Spleen (tissue), 11 donors: ENCODE data around the gene EPHA8. TPM values are rescaled to one million over a fixed set of nuclear protein-coding genes. Genes with fewer than 3 reads are reported as not detected.

Experiments used
- DNase-seq: peaks from one replicate; pipeline ENCODE4 v3.0.0-alpha.2; 2020
- H3K27ac ChIP-seq, 8 donors: fragments of 200-600 bp; sonication (generic) in 7 of 8; 1 replicate in 4 of 8; 2 replicates in 4 of 8; pipeline versions ENCODE4 v1.5.0 to v1.8.0; 2016 to 2021; ENCODE audit warnings: inconsistent platforms in 4 of 8, mild to moderate bottlenecking in 4 of 8, moderate library complexity in 1 of 8
- H3K27me3 ChIP-seq, 7 donors: fragments of 200-600 bp; sonication (generic) in 6 of 7; replicated peaks in 1 of 7; 1 replicate in 4 of 7; 2 replicates in 3 of 7; pipeline versions ENCODE4 v1.5.0 to v1.8.0; 2016 to 2021; ENCODE audit warnings: inconsistent platforms in 3 of 7, mild to moderate bottlenecking in 1 of 7
- H3K36me3 ChIP-seq, 6 donors: fragments of 200-600 bp; sonication (generic) in 5 of 6; 1 replicate in 4 of 6; 2 replicates in 2 of 6; pipeline versions ENCODE4 v1.5.0 to v1.8.0; 2016 to 2021; ENCODE audit warnings: inconsistent platforms in 2 of 6
- H3K4me1 ChIP-seq, 6 donors: fragments of 200-600 bp; sonication (generic) in 5 of 6; 1 replicate in 3 of 6; 2 replicates in 3 of 6; pipeline versions ENCODE4 v1.5.0 to v1.8.0; 2016 to 2021; ENCODE audit warnings: inconsistent platforms in 3 of 6
- H3K4me3 ChIP-seq, 8 donors: fragments of 200-600 bp; sonication (generic) in 7 of 8; 1 replicate in 4 of 8; 2 replicates in 4 of 8; pipeline versions ENCODE4 v1.5.0 to v1.8.0; 2016 to 2021; ENCODE audit warnings: inconsistent platforms in 4 of 8, mild to moderate bottlenecking in 4 of 8, moderate library complexity in 2 of 8
- H3K9me3 ChIP-seq, 8 donors: fragments of 200-600 bp; sonication (generic) in 7 of 8; 1 replicate in 4 of 8; 2 replicates in 4 of 8; pipeline versions ENCODE4 v1.5.0 to v1.8.0; 2016 to 2021; ENCODE audit warnings: inconsistent platforms in 4 of 8
- POLR2A ChIP-seq, 3 donors: fragments of 450-650 bp; IDR thresholded peaks; one replicate each; pipeline ENCODE4 v1.5.1; 2017; ENCODE audit warnings: antibody characterized with exemption in 3 of 3, mild to moderate bottlenecking in 1 of 3
- POLR2AphosphoS5 ChIP-seq, 3 donors: sonication (generic); formaldehyde crosslinking; IDR thresholded peaks; one replicate each; pipeline ENCODE4 v1.5.1; 2017; ENCODE audit warnings: antibody characterized with exemption in 3 of 3
- WGBS, 5 donors: extraction: QIAGEN DNeasy Blood & Tissue Kit in 3 of 5; methylation state at CpG; one replicate each; pipeline versions ENCODE4 v1.1.5 to v1.1.7; 2013 to 2018; 5-methylcytosine and 5-hydroxymethylcytosine counted together
- intact Hi-C: fragments of 100-400 bp; cut with DNase I; formaldehyde crosslinking; loops from one replicate; pipeline ENCODE4 v1.15.0; 2023; ENCODE audit warnings: low total_unique reads
- polyA plus RNA-seq, 3 donors: library from polyadenylated mRNA; stranded (reverse); fragments of 200-250 nt; gene quantifications; one replicate each; pipeline ENCODE4 v1.2.1, GENCODE V29; 2013
- total RNA-seq, 7 donors: library from RNA; depleted of rRNA in 3 of 7; stranded (reverse); fragments of >200 nt in 3 of 7; fragmentation: NEBNext Ultra II Directional in 4 of 7; extraction: Animal tissue kit (Norgen Biotek cat#: 25700) in 4 of 7; gene quantifications; one replicate each; pipeline versions ENCODE4 v1.1.0 to v1.2.1, GENCODE V29; 2016 to 2021
- TF ChIP-seq, protein P1 (sequence below), 11 experiments: fragments of 200-600 bp in 7 of 11; fragments of 450-650 bp in 4 of 11; sonication (generic) in 4 of 11; IDR thresholded peaks in 8 of 11; conservative IDR thresholded peaks in 3 of 11; 1 replicate in 7 of 11; 2 replicates in 4 of 11; pipeline versions ENCODE4 v1.4.0 to v1.8.0; 2016 to 2021; ENCODE audit warnings: antibody characterized with exemption in 11 of 11, inconsistent platforms in 4 of 11, mild to moderate bottlenecking in 1 of 11
- donor health status: healthy with polysubstance abuse.
- donor health status: DM: no; HTN: no; CAD: no; lungs with moderate emphysema.
- donor health status: DM: no; HTN: no; CAD: no.
- donor health status: Bipolar disorder and iron deficiency.
- donor health status: healthy.
- donor health status: DM: no; HTN: no; CAD: no.
- donor health status: DM: yes; HTN: yes; CAD: no.

Gene EPHA8
- total and polyA plus RNA-seq, 10 donors = 0.30 to 9.2 (median 4.9) TPM

DNA sequence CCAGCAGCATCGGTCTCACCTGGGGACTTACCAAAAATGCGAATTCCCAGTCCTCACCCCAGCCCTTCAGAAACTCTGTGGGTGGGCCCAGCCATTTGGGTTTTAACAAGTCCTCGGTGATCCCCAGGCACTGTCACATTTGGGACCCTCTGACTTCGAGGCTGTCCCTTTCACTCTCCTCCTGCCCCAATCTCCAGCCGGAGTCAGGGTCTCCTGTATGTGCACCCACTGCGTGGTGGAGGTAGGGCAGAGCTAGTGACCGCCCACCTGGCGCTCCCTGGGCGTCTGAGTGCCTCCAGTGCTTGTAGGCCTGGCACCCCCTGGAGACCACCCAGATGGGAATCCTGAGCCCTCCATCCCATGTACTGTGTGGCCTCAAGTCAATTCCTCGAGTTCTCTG, 31.1 kb downstream of the EPHA8 start:
- intact Hi-C loops = no loop called here
- DNase-seq = no peak
- no peak for TF ChIP-seq POLR2A (IDR thresholded peaks at IDR 0.05)
- TF ChIP-seq, protein P1, sequence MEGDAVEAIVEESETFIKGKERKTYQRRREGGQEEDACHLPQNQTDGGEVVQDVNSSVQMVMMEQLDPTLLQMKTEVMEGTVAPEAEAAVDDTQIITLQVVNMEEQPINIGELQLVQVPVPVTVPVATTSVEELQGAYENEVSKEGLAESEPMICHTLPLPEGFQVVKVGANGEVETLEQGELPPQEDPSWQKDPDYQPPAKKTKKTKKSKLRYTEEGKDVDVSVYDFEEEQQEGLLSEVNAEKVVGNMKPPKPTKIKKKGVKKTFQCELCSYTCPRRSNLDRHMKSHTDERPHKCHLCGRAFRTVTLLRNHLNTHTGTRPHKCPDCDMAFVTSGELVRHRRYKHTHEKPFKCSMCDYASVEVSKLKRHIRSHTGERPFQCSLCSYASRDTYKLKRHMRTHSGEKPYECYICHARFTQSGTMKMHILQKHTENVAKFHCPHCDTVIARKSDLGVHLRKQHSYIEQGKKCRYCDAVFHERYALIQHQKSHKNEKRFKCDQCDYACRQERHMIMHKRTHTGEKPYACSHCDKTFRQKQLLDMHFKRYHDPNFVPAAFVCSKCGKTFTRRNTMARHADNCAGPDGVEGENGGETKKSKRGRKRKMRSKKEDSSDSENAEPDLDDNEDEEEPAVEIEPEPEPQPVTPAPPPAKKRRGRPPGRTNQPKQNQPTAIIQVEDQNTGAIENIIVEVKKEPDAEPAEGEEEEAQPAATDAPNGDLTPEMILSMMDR (IDR thresholded peaks at IDR 0.05 in 8 of 11, conservative IDR thresholded peaks at IDR 0.05 in 3 of 11) = no peak
- TF ChIP-seq POLR2AphosphoS5 (IDR thresholded peaks at IDR 0.05) = no peak
- H3K4me3 ChIP-seq = no peak overlapping the region
- no peak overlapping the region for H3K27ac ChIP-seq
- peaks cover 0 to 74% (median 11%) of the 10 kb centered on the region in 7 donors for H3K27me3 ChIP-seq
- 56 to 80% (median 70%) methylated on average over 5 to 10 of the region's 10 CpGs for WGBS, 5 donors
- H3K4me1 ChIP-seq = no peaks in the 10 kb centered on the region
- H3K36me3 ChIP-seq = no peaks in the 10 kb centered on the region
- no peaks in the 10 kb centered on the region for H3K9me3 ChIP-seq

DNA sequence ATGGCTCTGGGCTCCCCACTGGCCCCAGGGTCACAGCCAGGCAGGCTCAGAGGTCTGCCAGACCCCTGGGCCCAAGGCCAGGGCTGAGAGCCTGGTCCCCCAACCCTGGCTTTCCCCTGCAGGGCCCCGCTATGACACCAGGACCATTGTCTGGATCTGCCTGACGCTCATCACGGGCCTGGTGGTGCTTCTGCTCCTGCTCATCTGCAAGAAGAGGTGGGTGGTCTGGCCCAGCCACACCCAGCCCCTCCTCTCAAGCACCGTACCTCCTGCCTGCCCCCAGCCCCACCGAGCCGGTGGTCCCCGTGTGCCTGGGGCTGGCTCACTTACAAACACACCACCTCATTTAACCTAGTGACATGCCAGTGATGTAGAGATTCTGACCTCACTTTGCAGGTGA, 31.8 kb downstream of the EPHA8 start:
- no peaks in the 10 kb centered on the region for H3K9me3 ChIP-seq
- WGBS, 5 donors = 49 to 88% (median 79%) methylated on average over 6 to 7 of the region's 7 CpGs
- H3K27ac ChIP-seq = no peak overlapping the region
- no peaks in the 10 kb centered on the region for H3K36me3 ChIP-seq
- no peak for DNase-seq
- H3K27me3 ChIP-seq = peaks cover 0 to 67% (median 11%) of the 10 kb centered on the region in 7 donors
- no peaks in the 10 kb centered on the region for H3K4me1 ChIP-seq
- TF ChIP-seq POLR2A (IDR thresholded peaks at IDR 0.05) = no peak
- no peak for TF ChIP-seq POLR2AphosphoS5 (IDR thresholded peaks at IDR 0.05)
- TF ChIP-seq, protein P1 (IDR thresholded peaks at IDR 0.05 in 8 of 11, conservative IDR thresholded peaks at IDR 0.05 in 3 of 11) = no peak
- intact Hi-C loops = no loop called here
- H3K4me3 ChIP-seq = no peak overlapping the region

DNA sequence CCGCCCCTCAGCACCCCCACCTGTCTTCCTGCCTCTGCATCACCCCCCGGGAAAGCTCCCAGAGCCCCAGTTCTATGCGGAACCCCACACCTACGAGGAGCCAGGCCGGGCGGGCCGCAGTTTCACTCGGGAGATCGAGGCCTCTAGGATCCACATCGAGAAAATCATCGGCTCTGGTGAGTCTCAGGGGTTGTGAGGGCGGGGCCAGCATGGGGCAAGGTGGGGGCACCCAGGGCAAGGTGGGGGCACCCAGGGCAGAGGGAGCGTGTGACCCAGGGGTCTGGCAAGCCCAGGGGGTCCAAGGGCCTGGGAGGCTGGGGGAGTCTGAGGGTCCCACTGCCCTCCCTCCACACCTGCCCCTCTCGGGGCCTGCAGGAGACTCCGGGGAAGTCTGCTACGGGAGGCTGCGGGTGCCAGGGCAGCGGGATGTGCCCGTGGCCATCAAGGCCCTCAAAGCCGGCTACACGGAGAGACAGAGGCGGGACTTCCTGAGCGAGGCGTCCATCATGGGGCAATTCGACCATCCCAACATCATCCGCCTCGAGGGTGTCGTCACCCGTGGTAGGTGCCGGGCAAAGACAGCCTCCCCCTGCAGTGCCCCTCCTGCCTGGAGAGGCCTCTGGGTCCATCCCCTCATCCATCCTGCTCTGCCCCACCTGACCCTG, 34.1 kb downstream of the EPHA8 start:
- Histone ChIP-seq H3K4me1 (no peaks in the 10 kb centered on the region), H3K9me3 (no peaks in the 10 kb centered on the region), H3K27ac (no peak overlapping the region), H3K27me3 (peaks cover 0 to 71% (median 11%) of the 10 kb centered on the region in 7 donors), H3K36me3 (no peaks in the 10 kb centered on the region), H3K4me3 (no peak overlapping the region)
- no peak for DNase-seq
- TF ChIP-seq, protein P1 (IDR thresholded peaks at IDR 0.05 in 8 of 11, conservative IDR thresholded peaks at IDR 0.05 in 3 of 11) = no peak
- TF ChIP-seq POLR2AphosphoS5 (IDR thresholded peaks at IDR 0.05) (no peak), POLR2A (IDR thresholded peaks at IDR 0.05) (no peak)
- 77 to 83% (median 80%) methylated on average over 28 to 30 of the region's 30 CpGs for WGBS, 5 donors
- intact Hi-C loops = no loop called here

DNA sequence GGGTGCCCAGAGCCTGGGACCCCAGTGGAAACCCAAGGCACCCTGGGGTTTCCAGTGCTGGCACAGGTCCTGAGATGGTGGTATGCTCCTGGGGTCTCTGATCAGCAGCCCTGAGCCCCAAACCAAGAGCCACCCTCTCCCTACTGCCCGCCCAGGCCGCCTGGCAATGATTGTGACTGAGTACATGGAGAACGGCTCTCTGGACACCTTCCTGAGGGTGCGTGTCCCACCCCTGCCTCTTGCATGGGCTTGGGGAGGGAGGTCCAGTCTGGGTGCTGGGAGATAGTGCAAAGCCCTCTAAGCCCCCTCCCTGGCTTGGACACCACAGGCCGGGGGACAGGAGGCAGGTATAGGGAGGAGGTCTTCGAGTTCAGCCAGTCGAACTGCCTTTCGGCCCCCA, 34.7 kb downstream of the EPHA8 start:
- Histone ChIP-seq H3K36me3 (no peaks in the 10 kb centered on the region), H3K27ac (no peak overlapping the region), H3K4me3 (no peak overlapping the region), H3K4me1 (no peaks in the 10 kb centered on the region), H3K27me3 (peaks cover 0 to 71% (median 13%) of the 10 kb centered on the region in 7 donors), H3K9me3 (no peaks in the 10 kb centered on the region)
- no peak for DNase-seq
- WGBS, 5 donors = 78 to 94% (median 83%) methylated on average over 4 to 8 of the region's 8 CpGs
- TF ChIP-seq POLR2A (IDR thresholded peaks at IDR 0.05) = no peak
- intact Hi-C loops = no loop called here
